GM18499 (cell line): ENCODE measurements around the gene ELOF1.
A peak's percentile ranks its signal among the peaks of the same experiment; 100 is the strongest.

Experiments
- ATAC-seq: cut with Tn5 transposase; IDR thresholded peaks from one replicate; pipeline ENCODE4 v1.9.1; 2021; ENCODE audit warnings: moderate number of reproducible peaks; ENCODE audit not compliant: insufficient read depth, unreplicated experiment

The ELOF1 gene

GRCh38 chr19:11538232-11539036, 20.6 kb downstream of the ELOF1 start, which contains the start of gene CNN1:
CNN1 (plus strand) TSS chr19:11538851; CDS start chr19:11538928, 77 bp downstream.
- no peak for ATAC-seq

- no peak for ATAC-seq
Measured at GRCh38 chr19:11535792-11536595, 23.0 kb downstream of the ELOF1 start.

GRCh38 chr19:11534948-11535347, 24.1 kb downstream of the ELOF1 start:
- no peak for ATAC-seq

- ATAC-seq: no peak
Measured at GRCh38 chr19:11534538-11534937, 24.5 kb downstream of the ELOF1 start.

- ATAC-seq: no peak
Measured at GRCh38 chr19:11530432-11530831, 28.6 kb downstream of the ELOF1 start.

GRCh38 chr19:11528551-11529341, 30.3 kb downstream of the ELOF1 start, which contains the start of gene ECSIT:
ECSIT (minus strand) TSS chr19:11529134; CDS start chr19:11519170, 9,964 bp downstream.
- no peak for ATAC-seq

- ATAC-seq: no peak
Measured at GRCh38 chr19:11519138-11519537, 39.9 kb downstream of the ELOF1 start.

GRCh38 chr19:11513946-11514345, 45.1 kb downstream of the ELOF1 start:
- no peak for ATAC-seq

- no peak for ATAC-seq
Measured at GRCh38 chr19:11510444-11510843, 48.6 kb downstream of the ELOF1 start.

GRCh38 chr19:11507370-11508078, 51.5 kb downstream of the ELOF1 start:
- ATAC-seq: no peak

- no peak for ATAC-seq
Measured at GRCh38 chr19:11506967-11507366, 52.1 kb downstream of the ELOF1 start.

GRCh38 chr19:11506101-11506555, 52.9 kb downstream of the ELOF1 start:
- peak; percentile 33 for ATAC-seq

- peak; percentile 29 for ATAC-seq
Measured at GRCh38 chr19:11505504-11506100, 53.4 kb downstream of the ELOF1 start, which contains the start of gene ZNF653. ZNF653 (minus strand) TSS chr19:11505839; CDS start chr19:11505786, 53 bp downstream.

GRCh38 chr19:11505032-11505503, 54.0 kb downstream of the ELOF1 start:
- ATAC-seq: peak; percentile 62

GRCh38 chr19:11504502-11505031, 54.5 kb downstream of the ELOF1 start:
- ATAC-seq: no peak
